Immature natural killer cell (primary cell): ENCODE results near the gene CCDC97. TPM values are rescaled to one million over a fixed set of nuclear protein-coding genes. Genes with fewer than 3 reads are reported as not detected.

Experiments
- DNase-seq, 3 donors: peaks; one replicate each; pipeline ENCODE4 v3.0.0; 2022; ENCODE audit warnings: mixed read lengths in 1 of 3
- H3K27ac Mint-ChIP-seq, 6 donors: one replicate each; pipeline ENCODE4 v1.8.0; 2020; ENCODE audit warnings: mixed read lengths in 6 of 6, mild to moderate bottlenecking in 5 of 6, inconsistent platforms in 4 of 6, moderate library complexity in 3 of 6
- H3K27me3 Mint-ChIP-seq, 3 donors: one replicate each; pipeline ENCODE4 v1.8.0; 2020 to 2021; ENCODE audit warnings: low read depth in 3 of 3, mild to moderate bottlenecking in 3 of 3, mixed read lengths in 3 of 3, moderate library complexity in 3 of 3, inconsistent platforms in 1 of 3
- H3K36me3 Mint-ChIP-seq, 3 donors: one replicate each; pipeline ENCODE4 v1.8.0; 2020; ENCODE audit warnings: mixed read lengths in 3 of 3, inconsistent platforms in 2 of 3, mild to moderate bottlenecking in 2 of 3
- H3K4me1 Mint-ChIP-seq, 2 donors: one replicate each; pipeline ENCODE4 v1.8.0; 2020; ENCODE audit warnings: inconsistent platforms in 2 of 2, mild to moderate bottlenecking in 2 of 2, mixed read lengths in 2 of 2, moderate library complexity in 1 of 2
- H3K4me3 Mint-ChIP-seq, 5 donors: one replicate each; pipeline ENCODE4 v1.8.0; 2020; ENCODE audit warnings: mild to moderate bottlenecking in 5 of 5, mixed read lengths in 5 of 5, inconsistent platforms in 3 of 5, moderate library complexity in 3 of 5
- H3K9me3 Mint-ChIP-seq, 6 donors: one replicate each; pipeline ENCODE4 v1.8.0; 2020; ENCODE audit warnings: mild to moderate bottlenecking in 6 of 6, mixed read lengths in 6 of 6, inconsistent platforms in 4 of 6, moderate library complexity in 3 of 6
- polyA plus RNA-seq, 3 donors: library from polyadenylated mRNA; unstranded; fragments of 300-500 nt; fragmentation: Illumina TruSeq; gene quantifications; one replicate each; pipeline ENCODE4 v1.2.3, GENCODE V29; 2021

CCDC97 gene
- polyA plus RNA-seq, 3 donors from 2014 or later = 14.2 to 38.2 (median 16.9) TPM

GRCh38 chr19:41303954-41304353, 6.0 kb upstream of the CCDC97 start:
- peaks cover 22 to 45% (median 41%) of the 10 kb centered on the region in 3 donors for H3K27me3 Mint-ChIP-seq
- peaks cover 33 to 52% (median 34%) of the 10 kb centered on the region in 3 donors for H3K36me3 Mint-ChIP-seq
- H3K27ac Mint-ChIP-seq = peak overlapping the region; percentile 98 to 100 (median 100)
- H3K9me3 Mint-ChIP-seq = no peaks in the 10 kb centered on the region
- DNase-seq = peak in 2 of 3 donors; percentile 54 to 55
- H3K4me3 Mint-ChIP-seq = peak overlapping the region; percentile 83 to 95 (median 90)
- peaks cover 100% of the 10 kb centered on the region in 2 donors for H3K4me1 Mint-ChIP-seq

DNA sequence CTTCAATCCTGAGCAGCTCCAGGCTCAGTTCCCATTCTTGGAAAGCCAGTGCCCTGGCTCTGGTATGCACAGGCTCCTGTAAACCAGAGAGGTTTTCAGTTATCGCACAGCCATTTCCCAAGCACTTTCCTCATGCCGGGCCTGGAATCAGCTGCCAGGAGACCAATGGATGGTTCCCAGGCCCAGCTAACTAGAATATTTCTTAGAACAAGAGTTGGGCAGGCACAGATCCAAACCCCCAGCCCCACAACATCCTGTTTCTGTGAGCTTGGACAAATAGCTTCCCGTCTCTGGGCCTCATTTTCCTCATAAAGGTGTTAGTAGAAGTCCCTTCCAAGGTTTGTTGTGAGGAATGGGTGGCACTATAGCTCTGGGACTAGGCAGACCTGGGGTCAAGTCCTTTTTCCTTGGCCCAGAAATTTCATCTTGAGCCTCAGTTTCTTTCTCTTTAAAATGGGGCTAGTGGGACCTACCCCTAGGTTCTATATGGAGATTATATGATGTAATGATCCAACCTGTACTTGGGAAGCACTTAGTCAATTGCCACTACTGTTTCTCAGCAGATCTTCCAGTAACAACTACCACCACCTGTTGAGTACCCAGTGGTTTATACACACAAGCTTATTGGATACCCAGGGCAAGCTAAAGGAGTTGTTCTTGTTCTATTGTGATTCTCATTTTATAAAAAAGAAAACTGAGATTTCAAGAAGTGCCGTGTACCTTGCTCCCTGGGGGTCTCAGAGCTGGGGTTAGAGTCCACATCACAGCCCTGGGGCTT, 5.1 kb upstream of the CCDC97 start:
- H3K27ac Mint-ChIP-seq = peak overlapping the region; percentile 98 to 100 (median 100)
- DNase-seq = no peak
- H3K4me1 Mint-ChIP-seq = peaks cover 98 to 100% of the 10 kb centered on the region in 2 donors
- no peaks in the 10 kb centered on the region for H3K9me3 Mint-ChIP-seq
- peak overlapping the region; percentile 11 to 95 (median 90) for H3K4me3 Mint-ChIP-seq
- peaks cover 33 to 45% (median 34%) of the 10 kb centered on the region in 3 donors for H3K36me3 Mint-ChIP-seq
- peaks cover 30 to 49% (median 49%) of the 10 kb centered on the region in 3 donors for H3K27me3 Mint-ChIP-seq

GRCh38 chr19:41305927-41306793, 3.8 kb upstream of the CCDC97 start:
- Mint-ChIP-seq H3K36me3 (peaks cover 30 to 41% (median 33%) of the 10 kb centered on the region in 3 donors), H3K4me1 (peaks cover 98 to 100% of the 10 kb centered on the region in 2 donors), H3K27me3 (peaks cover 39 to 54% (median 52%) of the 10 kb centered on the region in 3 donors), H3K9me3 (no peaks in the 10 kb centered on the region), H3K4me3 (peak overlapping the region; percentile 91 to 98 (median 96)), H3K27ac (peak overlapping the region; percentile 96 to 100 (median 100))
- DNase-seq = no peak

DNA sequence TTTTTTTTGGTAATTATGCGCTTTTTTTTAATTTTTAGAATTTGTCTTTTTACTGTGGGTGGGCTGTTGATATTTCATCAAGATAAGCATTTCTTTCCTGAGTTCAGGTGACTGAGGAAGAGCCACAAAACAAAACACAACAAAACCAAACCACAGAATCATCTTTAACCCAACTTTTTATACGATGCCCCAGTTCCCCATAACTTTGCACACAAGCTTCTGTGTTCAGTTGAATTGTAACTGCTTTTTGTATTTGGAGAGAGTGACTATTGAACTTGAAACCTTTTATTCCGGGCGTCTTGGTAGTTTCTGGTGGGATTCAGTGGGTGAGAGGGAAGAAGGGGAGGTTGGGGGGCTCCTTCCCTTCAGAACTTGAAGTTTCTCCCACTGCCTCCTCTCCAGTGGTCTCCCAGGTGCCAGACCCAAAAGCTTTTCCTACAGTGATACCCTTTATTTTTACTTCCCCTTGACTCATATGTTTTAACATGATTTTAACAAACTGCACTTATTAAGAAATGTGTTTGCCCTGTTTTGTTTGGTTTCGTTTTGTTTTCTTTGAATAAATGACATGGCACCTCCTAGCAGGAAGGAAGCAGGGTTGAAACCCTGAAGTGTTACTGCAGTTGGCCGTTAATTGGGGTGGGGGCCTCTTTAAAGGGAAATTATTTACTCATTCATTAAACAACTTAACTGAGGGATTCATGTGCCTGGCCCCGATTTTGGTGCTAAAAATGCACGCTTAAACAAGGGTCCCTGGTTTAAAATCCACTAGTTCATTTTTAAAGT, 2.7 kb upstream of the CCDC97 start:
- Mint-ChIP-seq H3K4me1 (peaks cover 97 to 99% of the 10 kb centered on the region in 2 donors), H3K27ac (peak overlapping the region; percentile 96 to 100 (median 100)), H3K4me3 (peak overlapping the region; percentile 91 to 98 (median 96)), H3K27me3 (peaks cover 48 to 57% (median 53%) of the 10 kb centered on the region in 3 donors), H3K9me3 (no peaks in the 10 kb centered on the region), H3K36me3 (peaks cover 25 to 33% (median 29%) of the 10 kb centered on the region in 3 donors)
- DNase-seq = peak; percentile 58 to 61 (median 58)

- DNase-seq = no peak
- Mint-ChIP-seq H3K9me3 (no peaks in the 10 kb centered on the region), H3K36me3 (peaks cover 22 to 28% (median 26%) of the 10 kb centered on the region in 3 donors), H3K4me3 (peak overlapping the region; percentile 91 to 98 (median 96)), H3K27me3 (peaks cover 47 to 53% (median 49%) of the 10 kb centered on the region in 3 donors), H3K4me1 (peaks cover 95 to 99% of the 10 kb centered on the region in 2 donors), H3K27ac (peak overlapping the region; percentile 96 to 100 (median 100))
Observed at GRCh38 chr19:41307954-41308449, 2.0 kb upstream of the CCDC97 start.

DNA sequence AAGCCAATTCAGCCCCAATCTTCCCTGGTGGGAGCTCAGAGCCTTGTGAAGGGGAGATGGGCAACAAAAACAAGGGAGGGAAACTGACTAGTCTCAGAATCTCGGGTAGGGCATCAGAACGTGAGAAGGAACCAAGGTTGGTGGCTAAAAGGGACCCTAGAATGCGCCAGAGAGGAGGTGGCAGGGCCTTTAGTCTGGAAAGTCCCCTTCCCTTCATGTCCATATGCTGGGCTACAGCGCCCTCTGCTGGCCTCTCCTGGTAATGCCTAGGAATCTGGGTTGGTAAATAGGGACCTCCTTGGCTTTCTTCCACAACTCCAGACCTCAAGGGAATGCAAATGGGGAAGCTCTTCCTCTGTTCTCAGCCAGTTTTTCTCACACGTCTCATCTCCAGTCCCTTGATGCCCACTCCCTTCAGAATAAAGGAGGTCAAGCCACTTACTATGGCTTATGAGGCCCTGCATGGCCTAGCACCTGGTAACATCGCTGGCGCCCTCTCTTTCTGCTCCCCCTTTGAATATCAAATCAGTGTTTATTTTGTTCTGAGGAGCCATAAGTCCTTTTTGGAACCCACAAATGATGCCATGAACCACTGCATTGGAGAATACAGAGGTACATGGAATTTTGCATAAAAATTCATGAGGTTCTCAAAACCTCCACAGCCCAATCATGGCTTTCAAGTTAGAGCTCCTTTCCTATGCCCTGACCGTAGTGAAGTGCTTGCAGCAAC, 1.4 kb upstream of the CCDC97 start:
- peaks cover 46 to 56% (median 52%) of the 10 kb centered on the region in 3 donors for H3K27me3 Mint-ChIP-seq
- peaks cover 0 to 1% (median 0%) of the 10 kb centered on the region in 6 donors for H3K9me3 Mint-ChIP-seq
- H3K4me3 Mint-ChIP-seq = peak overlapping the region; percentile 91 to 98 (median 96)

DNA sequence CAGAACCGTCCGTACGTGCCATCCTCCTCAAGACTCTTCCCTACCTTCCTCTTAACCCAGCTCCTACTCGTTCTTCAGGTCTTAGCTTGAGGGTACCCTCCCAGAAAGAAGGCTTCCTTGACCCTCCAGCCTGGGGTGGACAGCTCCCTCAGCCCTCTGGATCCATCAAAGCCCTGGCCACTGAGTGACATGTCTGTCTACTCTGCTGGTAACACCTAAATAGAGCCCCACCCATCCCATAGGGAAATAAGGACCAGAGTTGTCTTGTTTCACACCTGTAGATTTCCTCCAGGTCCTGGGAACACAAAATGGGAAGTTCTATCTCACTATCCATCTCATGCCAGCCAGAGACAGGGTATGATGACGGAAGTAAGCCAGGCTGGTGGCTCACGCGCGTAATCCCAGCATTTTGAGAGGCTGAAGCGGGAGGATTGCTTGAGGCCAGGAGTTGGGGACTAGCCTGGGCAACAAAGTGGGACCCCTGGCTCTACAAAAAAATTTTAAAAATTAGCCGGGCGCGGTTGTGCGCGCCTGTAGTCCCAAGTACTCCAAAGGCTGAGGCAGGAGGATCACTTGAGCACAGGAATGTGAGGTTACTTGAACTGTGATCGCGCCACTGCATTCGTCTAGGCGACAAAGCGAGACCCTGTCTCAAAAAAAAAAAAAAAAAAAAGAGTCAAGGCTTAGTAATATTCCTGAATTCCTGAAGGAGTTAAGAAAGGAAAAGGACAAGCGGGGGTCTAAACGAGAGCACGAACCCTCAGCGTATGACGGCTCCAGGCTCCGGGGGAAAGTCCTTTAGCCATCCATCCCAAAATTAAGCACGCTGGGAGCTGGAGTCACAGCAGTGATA, 566 bp upstream of the CCDC97 start:
- Mint-ChIP-seq H3K4me1 (peaks cover 86 to 92% of the 10 kb centered on the region in 2 donors), H3K36me3 (peaks cover 23 to 25% (median 25%) of the 10 kb centered on the region in 3 donors), H3K27me3 (peaks cover 41 to 50% (median 49%) of the 10 kb centered on the region in 3 donors), H3K4me3 (peak overlapping the region; percentile 91 to 98 (median 96)), H3K9me3 (peaks cover 0 to 1% (median 0%) of the 10 kb centered on the region in 6 donors), H3K27ac (peak overlapping the region; percentile 96 to 100 (median 100))
- no peak for DNase-seq

More for the DNA sequence above, 1.4 kb upstream of the CCDC97 start:
- H3K4me1 Mint-ChIP-seq = peaks cover 94 to 99% of the 10 kb centered on the region in 2 donors
- H3K36me3 Mint-ChIP-seq = peaks cover 28 to 32% (median 30%) of the 10 kb centered on the region in 3 donors
- peak; percentile 88 to 90 (median 90) for DNase-seq
- peak overlapping the region; percentile 96 to 100 (median 100) for H3K27ac Mint-ChIP-seq

GRCh38 chr19:41311072-41311471, 1.1 kb downstream of the CCDC97 start:
- peaks cover 17 to 19% (median 17%) of the 10 kb centered on the region in 3 donors for H3K36me3 Mint-ChIP-seq
- DNase-seq = no peak
- H3K27ac Mint-ChIP-seq = peak overlapping the region; percentile 96 to 100 (median 100)
- H3K4me1 Mint-ChIP-seq = peaks cover 71 to 79% of the 10 kb centered on the region in 2 donors
- peak overlapping the region; percentile 91 to 98 (median 96) for H3K4me3 Mint-ChIP-seq
- H3K9me3 Mint-ChIP-seq = peaks cover 0 to 1% (median 0%) of the 10 kb centered on the region in 6 donors
- peaks cover 44 to 55% (median 48%) of the 10 kb centered on the region in 3 donors for H3K27me3 Mint-ChIP-seq

- peaks cover 42 to 59% (median 48%) of the 10 kb centered on the region in 3 donors for H3K27me3 Mint-ChIP-seq
- peak overlapping the region; percentile 50 to 95 (median 67) for H3K4me3 Mint-ChIP-seq
- H3K9me3 Mint-ChIP-seq = peaks cover 0 to 1% (median 0%) of the 10 kb centered on the region in 6 donors
- H3K4me1 Mint-ChIP-seq = peaks cover 67 to 79% of the 10 kb centered on the region in 2 donors
- H3K36me3 Mint-ChIP-seq = peaks cover 19 to 20% (median 19%) of the 10 kb centered on the region in 3 donors
- peak in 1 of 3 donors; percentile 7 for DNase-seq
- H3K27ac Mint-ChIP-seq = peak overlapping the region; percentile 26 to 98 (median 76)
Observed at GRCh38 chr19:41311613-41312012, 1.6 kb downstream of the CCDC97 start.

- peaks cover 16 to 28% (median 21%) of the 10 kb centered on the region in 3 donors for H3K36me3 Mint-ChIP-seq
- H3K4me3 Mint-ChIP-seq = peak overlapping the region in 1 of 5 donors; percentile 49
- H3K4me1 Mint-ChIP-seq = peaks cover 42 to 51% of the 10 kb centered on the region in 2 donors
- peak overlapping the region in 4 of 6 donors; percentile 72 to 87 (median 80) for H3K27ac Mint-ChIP-seq
- H3K27me3 Mint-ChIP-seq = peaks cover 31 to 72% (median 43%) of the 10 kb centered on the region in 3 donors
- peaks cover 0 to 1% (median 0%) of the 10 kb centered on the region in 6 donors for H3K9me3 Mint-ChIP-seq
- DNase-seq = no peak
Observed at GRCh38 chr19:41316306-41316920, 6.4 kb downstream of the CCDC97 start.
